Esophagus squamous epithelium (tissue), 5 donors: Measurements from ENCODE around the gene SUMO2. TPM values are rescaled to one million over a fixed set of nuclear protein-coding genes. Genes with fewer than 3 reads are reported as not detected.

ENCODE experiments used
- DNase-seq: peaks from one replicate; lab custom pipeline; 2025; lab: John Stamatoyannopoulos, UW
- H3K27ac ChIP-seq, 4 donors: fragments of 200-600 bp; sonication (generic); one replicate each; pipeline ENCODE4 v1.5.1; 2016 to 2019; ENCODE audit warnings: mild to moderate bottlenecking in 1 of 4
- H3K27me3 ChIP-seq, 4 donors: fragments of 200-600 bp; sonication (generic); 1 replicate in 3 of 4; 2 replicates in 1 of 4; pipeline versions ENCODE4 v1.5.1 to v1.6.0; 2017 to 2021; ENCODE audit warnings: antibody characterized with exemption in 1 of 4
- H3K36me3 ChIP-seq, 3 donors: fragments of 200-600 bp; sonication (generic); one replicate each; pipeline ENCODE4 v1.5.1; 2016 to 2019
- H3K4me1 ChIP-seq, 3 donors: fragments of 200-600 bp; sonication (generic); one replicate each; pipeline ENCODE4 v1.5.1; 2017 to 2019
- H3K4me3 ChIP-seq, 4 donors: fragments of 200-600 bp; sonication (generic); 1 replicate in 3 of 4; 2 replicates in 1 of 4; pipeline ENCODE4 v1.5.1; 2016 to 2019; ENCODE audit warnings: mild to moderate bottlenecking in 2 of 4, moderate library complexity in 1 of 4
- H3K9me3 ChIP-seq, 3 donors: fragments of 200-600 bp; sonication (generic); one replicate each; pipeline ENCODE4 v1.5.1; 2016 to 2019
- POLR2A ChIP-seq, 4 donors: fragments of 450-650 bp; IDR thresholded peaks; one replicate each; pipeline ENCODE4 v1.6.1; 2017; ENCODE audit warnings: antibody characterized with exemption in 4 of 4, mild to moderate bottlenecking in 4 of 4, moderate library complexity in 3 of 4
- WGBS, 2 donors: methylation state at CpG; one replicate each; pipeline ENCODE4 v1.1.5; 2018; 5-methylcytosine and 5-hydroxymethylcytosine counted together
- intact Hi-C: fragments of 100-400 bp; cut with DNase I; formaldehyde crosslinking; loops from one replicate; pipeline ENCODE4 v1.15.0; 2022
- total RNA-seq, 4 donors: library from RNA; depleted of rRNA; stranded (reverse); fragments of >200 nt; gene quantifications; one replicate each; pipeline ENCODE4 v1.1.0, GENCODE V29; 2016
- TF ChIP-seq, protein P1 (sequence below), 6 experiments: fragments of 450-650 bp in 4 of 6; fragments of 200-600 bp in 2 of 6; sonication (generic) in 2 of 6; IDR thresholded peaks; one replicate each; pipeline ENCODE4 v1.5.1; 2016 to 2019; ENCODE audit warnings: antibody characterized with exemption in 6 of 6, mild to moderate bottlenecking in 4 of 6, moderate library complexity in 4 of 6
- donor health status: DM: yes; HTN: yes; CAD: no.

The SUMO2 gene
- total RNA-seq, 4 donors from 2014 or later, result 49.5 to 110 (median 69.5) TPM

DNA sequence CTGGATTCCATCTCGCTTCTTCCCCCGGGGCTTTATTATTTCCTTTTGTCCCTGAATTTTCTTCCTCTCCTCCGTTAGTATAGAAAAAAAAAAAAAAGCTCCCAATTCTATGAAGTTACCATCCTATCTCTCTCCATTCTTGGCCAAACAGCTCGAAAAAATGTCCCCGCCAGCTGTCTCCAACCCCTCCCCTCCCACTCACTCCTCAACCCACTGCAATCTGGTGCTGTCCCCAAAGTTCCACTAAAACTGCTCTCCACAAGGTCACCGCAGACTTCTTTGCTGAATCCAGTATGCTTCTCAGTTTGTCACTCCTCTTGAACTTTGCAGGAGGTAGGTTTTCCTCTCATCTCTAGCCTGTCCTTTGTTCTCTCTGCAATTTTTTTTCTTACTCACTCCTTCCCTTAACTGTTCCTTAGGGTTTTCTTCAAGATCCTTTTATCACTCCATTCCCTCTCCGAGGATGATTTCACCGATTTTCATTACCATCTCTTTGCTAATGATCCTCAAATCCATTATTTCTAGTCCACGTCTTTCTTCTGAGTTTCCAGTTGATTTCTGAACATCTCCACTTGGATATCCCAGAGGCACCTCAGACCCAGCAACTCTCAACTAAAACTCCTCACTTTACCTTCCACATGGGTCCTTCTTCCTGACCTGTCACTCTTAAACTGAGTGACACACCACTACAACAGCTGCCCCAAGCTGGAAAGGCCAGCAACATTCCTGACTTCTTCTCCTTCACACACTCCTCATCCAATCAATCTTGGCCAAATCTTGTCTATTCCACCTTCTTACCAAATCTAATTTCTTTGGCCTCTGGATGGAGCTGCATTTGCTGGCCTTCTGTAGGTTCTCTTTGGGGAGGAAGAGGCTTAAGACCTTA, 1.5 kb upstream of the SUMO2 start:
- 92 to 94% methylated on average over 9 of the region's 9 CpGs for WGBS, 2 donors

DNA sequence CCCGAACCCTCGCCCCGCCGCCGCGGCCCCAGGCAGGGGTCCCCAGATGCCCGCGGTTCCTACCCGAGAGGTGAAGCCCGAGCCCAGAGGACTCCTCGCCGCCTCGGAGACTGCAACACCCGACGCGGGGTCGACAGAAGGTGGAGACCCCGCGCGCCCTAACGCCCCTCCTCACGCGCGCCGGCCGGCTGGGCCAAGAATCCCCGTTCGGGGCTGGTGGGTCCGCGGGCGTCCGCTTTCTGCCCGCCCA, 515 bp downstream of the SUMO2 start:
- Histone ChIP-seq H3K9me3 (no peaks in the 10 kb centered on the region), H3K4me1 (peaks cover 6 to 43% (median 24%) of the 10 kb centered on the region in 3 donors), H3K27ac (peak overlapping the region; percentile 97 to 100 (median 99)), H3K4me3 (peak overlapping the region; percentile 83 to 98 (median 91)), H3K36me3 (peaks cover 0 to 29% (median 0%) of the 10 kb centered on the region in 3 donors), H3K27me3 (no peaks in the 10 kb centered on the region)
- WGBS, 2 donors, result no CpG with 5 or more reads among the region's 33 CpGs
- intact Hi-C loops, result no loop called here
- DNase-seq, result no peak
- TF ChIP-seq POLR2A (IDR thresholded peaks at IDR 0.05), result no peak
- TF ChIP-seq, protein P1, sequence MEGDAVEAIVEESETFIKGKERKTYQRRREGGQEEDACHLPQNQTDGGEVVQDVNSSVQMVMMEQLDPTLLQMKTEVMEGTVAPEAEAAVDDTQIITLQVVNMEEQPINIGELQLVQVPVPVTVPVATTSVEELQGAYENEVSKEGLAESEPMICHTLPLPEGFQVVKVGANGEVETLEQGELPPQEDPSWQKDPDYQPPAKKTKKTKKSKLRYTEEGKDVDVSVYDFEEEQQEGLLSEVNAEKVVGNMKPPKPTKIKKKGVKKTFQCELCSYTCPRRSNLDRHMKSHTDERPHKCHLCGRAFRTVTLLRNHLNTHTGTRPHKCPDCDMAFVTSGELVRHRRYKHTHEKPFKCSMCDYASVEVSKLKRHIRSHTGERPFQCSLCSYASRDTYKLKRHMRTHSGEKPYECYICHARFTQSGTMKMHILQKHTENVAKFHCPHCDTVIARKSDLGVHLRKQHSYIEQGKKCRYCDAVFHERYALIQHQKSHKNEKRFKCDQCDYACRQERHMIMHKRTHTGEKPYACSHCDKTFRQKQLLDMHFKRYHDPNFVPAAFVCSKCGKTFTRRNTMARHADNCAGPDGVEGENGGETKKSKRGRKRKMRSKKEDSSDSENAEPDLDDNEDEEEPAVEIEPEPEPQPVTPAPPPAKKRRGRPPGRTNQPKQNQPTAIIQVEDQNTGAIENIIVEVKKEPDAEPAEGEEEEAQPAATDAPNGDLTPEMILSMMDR (IDR thresholded peaks at IDR 0.05), result no peak

More for the DNA sequence above, 1.5 kb upstream of the SUMO2 start:
- H3K4me3 ChIP-seq, result no peak overlapping the region
- H3K27ac ChIP-seq, result peak overlapping the region in 1 of 4 donors; percentile 100
- H3K27me3 ChIP-seq, result no peaks in the 10 kb centered on the region
- H3K36me3 ChIP-seq, result peaks cover 0 to 9% (median 0%) of the 10 kb centered on the region in 3 donors
- no peak for DNase-seq
- H3K4me1 ChIP-seq, result peaks cover under 1 to 33% (median 19%) of the 10 kb centered on the region in 3 donors
- no peaks in the 10 kb centered on the region for H3K9me3 ChIP-seq
- TF ChIP-seq, protein P1 (IDR thresholded peaks at IDR 0.05), result no peak
- TF ChIP-seq POLR2A (IDR thresholded peaks at IDR 0.05), result no peak
- intact Hi-C loops, result no loop called here

DNA sequence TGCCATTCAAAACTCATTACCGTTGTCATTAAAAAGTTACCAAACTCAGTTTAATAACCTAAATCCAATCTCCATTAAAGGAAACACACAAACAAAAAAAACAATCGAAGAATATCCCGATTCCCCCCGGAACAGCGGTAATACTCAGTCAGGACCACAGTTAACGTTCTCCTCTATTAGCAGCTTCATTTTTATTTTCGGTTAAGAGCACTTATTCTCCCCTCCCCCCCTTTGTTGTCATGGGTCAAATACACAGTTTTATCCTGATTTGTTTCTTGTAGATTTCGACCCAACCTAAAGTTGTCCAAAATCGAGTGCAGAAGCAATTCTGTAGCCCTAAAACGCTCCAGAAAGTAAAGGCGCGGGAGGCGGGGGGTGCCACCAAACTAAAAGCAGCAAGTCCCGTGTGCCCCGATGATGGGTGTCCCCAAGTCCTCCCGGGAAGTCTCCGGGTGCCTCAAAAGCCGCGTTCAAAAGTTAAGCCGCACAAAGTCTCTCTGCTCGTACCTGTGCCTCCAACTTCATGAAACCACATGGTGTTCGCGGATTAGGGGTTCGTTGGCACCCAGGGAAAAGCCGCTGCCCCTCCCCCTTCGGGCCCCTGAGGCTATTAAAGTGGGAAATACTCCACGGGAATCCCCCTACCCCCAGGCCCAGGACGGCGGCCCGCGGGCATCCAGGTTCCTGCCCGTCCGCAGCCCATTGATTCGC, 996 bp downstream of the SUMO2 start:
- Histone ChIP-seq H3K4me3 (peak overlapping the region; percentile 83 to 98 (median 91)), H3K36me3 (peaks cover 0 to 34% (median 0%) of the 10 kb centered on the region in 3 donors), H3K9me3 (no peaks in the 10 kb centered on the region), H3K27ac (peak overlapping the region; percentile 97 to 100 (median 99)), H3K4me1 (peaks cover 6 to 48% (median 24%) of the 10 kb centered on the region in 3 donors), H3K27me3 (no peaks in the 10 kb centered on the region)
- intact Hi-C loops, result no loop called here
- TF ChIP-seq, protein P1 (IDR thresholded peaks at IDR 0.05), result no peak
- TF ChIP-seq POLR2A (IDR thresholded peaks at IDR 0.05), result no peak
- DNase-seq, result no peak
- WGBS, 2 donors, result 0 to 1% methylated on average over 15 of the region's 34 CpGs

GRCh38 chr17:75181110-75181509, 1.6 kb downstream of the SUMO2 start:
- no peaks in the 10 kb centered on the region for H3K27me3 ChIP-seq
- peaks cover 6 to 54% (median 24%) of the 10 kb centered on the region in 3 donors for H3K4me1 ChIP-seq
- peak overlapping the region; percentile 97 to 100 (median 99) for H3K27ac ChIP-seq
- no peaks in the 10 kb centered on the region for H3K9me3 ChIP-seq
- peaks cover 0 to 40% (median 0%) of the 10 kb centered on the region in 3 donors for H3K36me3 ChIP-seq
- no peak for TF ChIP-seq POLR2A (IDR thresholded peaks at IDR 0.05)
- TF ChIP-seq, protein P1 (IDR thresholded peaks at IDR 0.05), result no peak
- H3K4me3 ChIP-seq, result peak overlapping the region; percentile 83 to 98 (median 91)
- no peak for DNase-seq
- 4% methylated on average over 7 to 8 of the region's 8 CpGs for WGBS, 2 donors
- intact Hi-C loops, result no loop called here

GRCh38 chr17:75178453-75178852, 4.3 kb downstream of the SUMO2 start:
- 83 to 84% methylated on average over 6 of the region's 6 CpGs for WGBS, 2 donors
- H3K27me3 ChIP-seq, result no peaks in the 10 kb centered on the region

More at GRCh38 chr17:75178453-75178852, 4.3 kb downstream of the SUMO2 start:
- TF ChIP-seq, protein P1 (IDR thresholded peaks at IDR 0.05), result no peak
- no peak for TF ChIP-seq POLR2A (IDR thresholded peaks at IDR 0.05)
- no peak for DNase-seq
- H3K9me3 ChIP-seq, result no peaks in the 10 kb centered on the region
- intact Hi-C loops, result no loop called here
- peaks cover 11 to 67% (median 22%) of the 10 kb centered on the region in 3 donors for H3K36me3 ChIP-seq
- H3K4me3 ChIP-seq, result no peak overlapping the region
- H3K27ac ChIP-seq, result no peak overlapping the region
- H3K4me1 ChIP-seq, result peaks cover 6 to 67% (median 24%) of the 10 kb centered on the region in 3 donors
